ENCODE results near the gene RNF112.

Gene RNF112

GRCh38 chr17:19378416-19379360 is 32.3 kb upstream of the RNF112 start, which contains the start of gene MAPK7:
MAPK7 (plus strand) TSS chr17:19378498; CDS start chr17:19378901, 403 bp downstream.
- Histone ChIP-seq H3K27me3 (peaks cover 0 to 8% (median 0%) of the 10 kb centered on the region in 11 experiments; a peak in 3 of 22 replicates), H3K4me1 (peaks cover 20 to 34% (median 25%) of the 10 kb centered on the region in 10 experiments), H3K9ac (peak within 1 kb of the TSS; percentile 81 to 90 (median 86)), H3K4me3 (peak within 1 kb of the TSS; percentile 68 to 93 (median 80)), H3K9me3 (replicated peaks in 1 of 11) (no peaks in the 10 kb centered on the region), H3K4me2 (peak within 1 kb of the TSS; percentile 86 to 100 (median 98)), H3K36me3 (peaks cover 33 to 45% (median 42%) of the 10 kb centered on the region in 11 experiments), H4K20me1 (peaks cover 0 to 46% (median 20%) of the 10 kb centered on the region in 11 experiments; a peak in 10 of 22 replicates), H3K27ac (peak within 1 kb of the TSS; percentile 62 to 94 (median 86))
- no peak for TF ChIP-seq Cebpa-rat (IDR thresholded peaks at IDR 0.05)

- Histone ChIP-seq H3K27ac (peak overlapping the region in 2 of 11 experiments; percentile 76 to 94; a peak in 5 of 22 replicates), H3K9me3 (replicated peaks in 1 of 11) (no peaks in the 10 kb centered on the region), H4K20me1 (peaks cover 0 to 54% (median 24%) of the 10 kb centered on the region in 11 experiments; a peak in 11 of 22 replicates), H3K4me3 (peak overlapping the region; percentile 68 to 93 (median 80)), H3K4me2 (peak overlapping the region; percentile 85 to 100 (median 98)), H3K36me3 (peaks cover 33 to 53% (median 47%) of the 10 kb centered on the region in 11 experiments), H3K4me1 (peaks cover 27 to 41% (median 32%) of the 10 kb centered on the region in 10 experiments), H3K27me3 (peaks cover 0 to under 1% (median 0%) of the 10 kb centered on the region in 11 experiments; a peak in 1 of 22 replicates), H3K9ac (peak overlapping the region; percentile 81 to 90 (median 86); a peak in 18 of 22 replicates)
- TF ChIP-seq Cebpa-rat (IDR thresholded peaks at IDR 0.05) = no peak
Measured at GRCh38 chr17:19379361-19380065, 31.5 kb upstream of the RNF112 start.

- Histone ChIP-seq H3K4me2 (no peak overlapping the region), H3K4me3 (no peak overlapping the region), H3K27ac (no peak overlapping the region), H3K9me3 (replicated peaks in 1 of 11) (no peaks in the 10 kb centered on the region), H3K9ac (no peak overlapping the region), H3K4me1 (peaks cover 35 to 49% (median 43%) of the 10 kb centered on the region in 10 experiments), H3K27me3 (no peaks in the 10 kb centered on the region), H4K20me1 (peaks cover 0 to 62% (median 24%) of the 10 kb centered on the region in 11 experiments; a peak in 14 of 22 replicates), H3K36me3 (peaks cover 33 to 65% (median 47%) of the 10 kb centered on the region in 11 experiments)
- TF ChIP-seq Cebpa-rat (IDR thresholded peaks at IDR 0.05) = no peak
Measured at GRCh38 chr17:19380481-19381301, 30.3 kb upstream of the RNF112 start.

GRCh38 chr17:19381361-19381740 is 29.7 kb upstream of the RNF112 start:
- peaks cover 33 to 67% (median 47%) of the 10 kb centered on the region in 11 experiments for H3K36me3 ChIP-seq
- H3K27ac ChIP-seq = no peak overlapping the region
- no peak overlapping the region for H3K4me3 ChIP-seq
- no peaks in the 10 kb centered on the region for H3K9me3 ChIP-seq (replicated peaks in 1 of 11)
- TF ChIP-seq Cebpa-rat (IDR thresholded peaks at IDR 0.05) = no peak
- no peak overlapping the region for H3K9ac ChIP-seq
- peaks cover 0 to 62% (median 24%) of the 10 kb centered on the region in 11 experiments; a peak in 14 of 22 replicates for H4K20me1 ChIP-seq
- H3K4me1 ChIP-seq = peaks cover 39 to 54% (median 45%) of the 10 kb centered on the region in 10 experiments
- H3K4me2 ChIP-seq = no peak overlapping the region
- no peaks in the 10 kb centered on the region for H3K27me3 ChIP-seq

GRCh38 chr17:19381741-19382444 is 29.1 kb upstream of the RNF112 start:
- Histone ChIP-seq H3K27ac (no peak overlapping the region), H3K4me2 (no peak overlapping the region; a peak in 1 of 22 replicates), H3K9ac (no peak overlapping the region), H3K4me3 (no peak overlapping the region), H3K9me3 (replicated peaks in 1 of 11) (no peaks in the 10 kb centered on the region), H3K36me3 (peaks cover 33 to 67% (median 47%) of the 10 kb centered on the region in 11 experiments), H3K4me1 (peaks cover 39 to 56% (median 45%) of the 10 kb centered on the region in 10 experiments), H3K27me3 (no peaks in the 10 kb centered on the region), H4K20me1 (peaks cover 0 to 62% (median 24%) of the 10 kb centered on the region in 11 experiments; a peak in 14 of 22 replicates)
- TF ChIP-seq Cebpa-rat (IDR thresholded peaks at IDR 0.05) = no peak

- Histone ChIP-seq H3K9me3 (replicated peaks in 1 of 11) (no peaks in the 10 kb centered on the region), H3K4me3 (no peak overlapping the region), H3K9ac (no peak overlapping the region), H3K27me3 (no peaks in the 10 kb centered on the region), H3K4me2 (peak overlapping the region in 1 of 11 experiments; percentile 5; a peak in 2 of 22 replicates), H3K36me3 (peaks cover 33 to 67% (median 47%) of the 10 kb centered on the region in 11 experiments), H3K27ac (no peak overlapping the region), H4K20me1 (peaks cover 0 to 62% (median 24%) of the 10 kb centered on the region in 11 experiments; a peak in 14 of 22 replicates), H3K4me1 (peaks cover 39 to 59% (median 49%) of the 10 kb centered on the region in 10 experiments)
- TF ChIP-seq Cebpa-rat (IDR thresholded peaks at IDR 0.05) = no peak
Measured at GRCh38 chr17:19382531-19383444, 28.2 kb upstream of the RNF112 start.

All from BLaER1 treated with 17β-estradiol and CSF1 and Interleukin-3, amounts not matched to agents 10 nM and 100 nM (cell line).